GM23248 (cell line): Measurements from ENCODE around the gene SRP9.

Experiments used
- EZH2 ChIP-seq: fragments of 200-600 bp; sonication (generic); IDR thresholded peaks from 2 replicates; pipeline ENCODE4 v1.6.1; 2018; ENCODE audit warnings: antibody characterized with exemption, mild to moderate bottlenecking; ENCODE audit not compliant: insufficient read depth, poor library complexity, severe bottlenecking
- EZH2phosphoT487 ChIP-seq: fragments of 200-600 bp; sonication (generic); IDR thresholded peaks from 2 replicates; pipeline ENCODE4 v1.6.1; 2018; ENCODE audit warnings: antibody characterized with exemption, moderate library complexity, mild to moderate bottlenecking, low read depth; ENCODE audit not compliant: insufficient read depth

DNA sequence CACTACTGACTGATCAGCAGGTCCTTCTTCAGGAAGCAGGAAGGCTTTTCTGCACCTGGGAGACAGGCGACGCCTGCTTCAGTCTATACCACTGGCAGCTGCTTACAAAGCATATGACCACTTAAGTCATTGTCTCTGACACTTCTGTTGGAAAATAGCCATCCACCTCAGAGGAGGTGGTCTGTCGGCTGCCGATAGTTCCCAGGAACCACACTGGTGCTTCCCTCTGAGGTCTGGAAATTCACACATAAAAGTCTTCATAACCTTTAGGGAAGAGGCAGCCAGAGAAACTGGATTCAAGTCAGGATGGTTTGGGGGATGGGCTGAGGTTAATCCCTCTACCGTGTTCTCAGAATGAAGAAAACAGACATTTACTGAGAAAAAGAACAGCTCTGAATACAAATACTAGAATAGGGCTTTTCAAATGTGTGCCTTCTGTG lies 15.6 kb upstream of the SRP9 start:
- no peak for TF ChIP-seq EZH2
- TF ChIP-seq EZH2phosphoT487 = no peak
